ENCODE results near the gene RAB37.

The RAB37 gene

GRCh38 chr17:74744714-74745547, 7.9 kb downstream of the RAB37 start:
- peak; percentile 68 to 87 for DNase-seq (ENCODE audit: low read depth in 2 of 2)

- no peak for DNase-seq (ENCODE audit: low read depth in 2 of 2)
These were observed 8.6 kb downstream of the RAB37 start for GRCh38 chr17:74745548-74746177.

GRCh38 chr17:74746376-74746775, 9.3 kb downstream of the RAB37 start:
- no peak for DNase-seq (ENCODE audit: low read depth in 2 of 2)

- DNase-seq (ENCODE audit: low read depth in 2 of 2): no peak
These were observed 9.9 kb downstream of the RAB37 start for GRCh38 chr17:74746922-74747321.

GRCh38 chr17:74748279-74748528, 11.1 kb downstream of the RAB37 start:
- no peak for DNase-seq (ENCODE audit: low read depth in 2 of 2)

- peak; percentile 86 to 91 for DNase-seq (ENCODE audit: low read depth in 2 of 2)
These were observed 11.6 kb downstream of the RAB37 start, which contains the start of gene NHERF1 for GRCh38 chr17:74748529-74749278. NHERF1 (plus strand) TSS chr17:74748628; CDS start chr17:74748847, 219 bp downstream.

GRCh38 chr17:74749279-74750038, 12.4 kb downstream of the RAB37 start:
- peak in 1 of 2 experiments; percentile 35 for DNase-seq (ENCODE audit: low read depth in 2 of 2)

GRCh38 chr17:74750039-74750326, 12.9 kb downstream of the RAB37 start:
- DNase-seq (ENCODE audit: low read depth in 2 of 2): no peak

- DNase-seq (ENCODE audit: low read depth in 2 of 2): no peak
These were observed 13.4 kb downstream of the RAB37 start for GRCh38 chr17:74750327-74751069.

- no peak for DNase-seq (ENCODE audit: low read depth in 2 of 2)
These were observed 15.4 kb downstream of the RAB37 start for GRCh38 chr17:74752415-74752814.

- no peak for DNase-seq (ENCODE audit: low read depth in 2 of 2)
These were observed 15.9 kb downstream of the RAB37 start for GRCh38 chr17:74752822-74753401.

- DNase-seq (ENCODE audit: low read depth in 2 of 2): no peak
These were observed 17.8 kb downstream of the RAB37 start for GRCh38 chr17:74754832-74755231.

- DNase-seq (ENCODE audit: low read depth in 2 of 2): no peak
These were observed 18.5 kb downstream of the RAB37 start for GRCh38 chr17:74755533-74755932.

- DNase-seq (ENCODE audit: low read depth in 2 of 2): no peak
These were observed 19.8 kb downstream of the RAB37 start for GRCh38 chr17:74756891-74757290.

- no peak for DNase-seq (ENCODE audit: low read depth in 2 of 2)
These were observed 20.4 kb downstream of the RAB37 start for GRCh38 chr17:74757502-74757901.

GRCh38 chr17:74757931-74758847, 21.1 kb downstream of the RAB37 start:
- no peak for DNase-seq (ENCODE audit: low read depth in 2 of 2)

GRCh38 chr17:74758848-74759168, 21.8 kb downstream of the RAB37 start:
- no peak for DNase-seq (ENCODE audit: low read depth in 2 of 2)

- DNase-seq (ENCODE audit: low read depth in 2 of 2): no peak
These were observed 22.3 kb downstream of the RAB37 start for GRCh38 chr17:74759243-74759801.

- DNase-seq (ENCODE audit: low read depth in 2 of 2): no peak
These were observed 22.9 kb downstream of the RAB37 start for GRCh38 chr17:74759941-74760340.
